NCI-H128 (cell line): ENCODE data around the gene PHACTR3.

Experiments
- DNase-seq: peaks from one replicate; lab custom pipeline; 2025; ENCODE audit not compliant: unreplicated experiment; lab: John Stamatoyannopoulos, UW

The PHACTR3 gene

DNA sequence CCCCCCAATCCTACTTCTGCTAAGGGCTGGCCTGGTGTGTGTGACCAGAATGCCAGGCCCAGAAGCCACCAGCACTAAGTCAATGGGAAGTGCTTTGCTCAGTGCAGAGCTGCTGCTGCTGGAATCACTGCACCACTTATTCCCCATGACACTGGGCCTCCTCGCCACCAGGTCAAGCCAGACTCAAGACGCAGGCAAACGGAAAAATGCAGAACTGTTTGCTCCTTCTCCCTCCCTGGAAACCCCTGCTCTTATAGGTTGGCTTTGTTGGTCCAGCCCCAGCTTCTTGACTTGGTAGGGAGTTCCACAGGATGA, 121.9 kb downstream of the PHACTR3 start:
- DNase-seq, result no peak

DNA sequence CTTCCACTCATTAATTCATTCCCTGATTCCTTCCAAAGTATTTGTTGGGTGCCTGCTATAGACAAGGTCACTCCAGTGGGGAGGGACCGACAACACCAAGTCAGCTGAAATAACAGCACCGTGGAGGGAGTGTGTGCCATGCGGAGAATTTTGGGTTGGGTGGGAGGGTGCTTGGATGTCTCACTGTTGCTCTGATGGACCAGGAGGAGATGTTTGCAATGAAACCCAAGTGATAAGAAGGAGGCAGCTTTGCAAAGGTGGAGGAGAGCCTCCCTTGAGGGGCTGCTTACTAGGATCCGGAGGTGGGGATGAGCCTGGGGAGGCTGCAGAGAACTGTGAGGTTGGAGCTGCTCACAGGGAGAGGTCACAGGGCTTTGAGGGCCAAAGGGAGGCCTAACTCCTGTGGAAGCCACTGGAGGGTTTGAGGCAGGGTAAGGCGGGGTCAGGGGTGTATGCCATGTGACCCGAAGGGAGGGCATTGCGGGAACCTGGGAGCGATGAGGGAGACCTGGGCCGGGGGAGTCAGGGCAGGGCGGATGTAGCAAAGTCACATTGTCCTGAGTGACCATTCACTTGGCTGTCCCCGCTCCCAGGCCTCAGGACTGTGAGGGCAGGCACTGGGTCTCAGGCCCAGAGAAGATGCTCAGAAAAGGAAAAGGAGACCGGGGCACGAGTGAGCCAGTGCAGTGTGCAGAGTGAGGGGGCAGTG, 124.5 kb downstream of the PHACTR3 start:
- no peak for DNase-seq

DNA sequence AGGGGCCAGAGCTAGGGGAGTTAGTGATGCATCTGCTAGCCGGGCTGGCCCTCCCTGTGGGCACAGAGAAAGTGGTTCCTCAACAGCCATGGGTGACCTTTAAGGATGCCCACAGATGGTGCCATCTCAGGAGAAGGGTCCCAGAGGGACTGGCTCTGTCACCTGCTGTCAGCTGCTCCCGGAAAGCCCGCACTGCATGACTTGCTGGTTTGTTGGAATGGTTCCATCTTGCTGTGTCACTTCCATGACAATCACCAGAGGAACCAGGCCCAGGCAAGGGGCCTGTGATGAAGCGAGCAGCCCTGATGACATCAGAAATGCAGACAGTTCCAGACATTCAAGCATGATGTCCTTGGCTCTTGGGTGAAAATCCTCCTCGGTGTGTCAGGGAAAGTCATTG, 125.2 kb downstream of the PHACTR3 start:
- DNase-seq, result no peak

DNA sequence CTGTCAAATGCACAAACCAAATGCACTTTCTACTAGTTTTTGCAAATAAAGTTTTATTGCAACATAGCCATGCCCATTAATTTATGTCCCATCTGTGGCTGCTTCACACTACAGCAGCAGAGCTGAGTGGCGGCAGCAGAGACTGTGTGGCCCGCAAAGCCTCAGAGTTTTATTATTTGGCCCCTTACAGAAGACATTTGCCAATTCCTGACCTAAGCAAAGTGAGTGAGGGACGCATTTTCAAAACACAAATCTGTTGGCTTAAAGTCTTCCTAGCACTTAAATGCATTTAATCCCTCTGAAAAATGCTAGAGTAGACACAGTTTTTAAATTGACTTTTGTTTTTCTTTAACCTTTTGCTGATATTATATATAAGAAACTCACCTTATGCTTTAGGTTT, 126.4 kb downstream of the PHACTR3 start:
- no peak for DNase-seq

DNA sequence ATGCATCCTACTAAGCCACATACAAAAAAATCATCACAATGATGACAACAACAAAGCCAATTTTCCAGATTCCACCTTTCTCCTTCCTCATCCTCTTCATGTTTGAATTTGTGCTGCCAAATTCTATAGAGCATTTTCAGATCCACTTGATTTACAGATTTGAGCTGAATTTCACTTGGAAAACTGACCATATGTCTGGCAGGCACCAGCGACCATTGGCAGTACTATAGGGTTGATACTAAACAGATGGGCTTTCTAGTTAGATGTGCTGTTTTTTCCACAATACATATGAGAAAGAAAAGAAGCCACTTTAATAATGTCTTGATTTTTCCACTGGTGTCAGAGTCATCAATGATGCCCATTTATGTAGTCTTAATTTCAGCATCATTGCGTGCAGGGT, 127.0 kb downstream of the PHACTR3 start:
- DNase-seq, result no peak

DNA sequence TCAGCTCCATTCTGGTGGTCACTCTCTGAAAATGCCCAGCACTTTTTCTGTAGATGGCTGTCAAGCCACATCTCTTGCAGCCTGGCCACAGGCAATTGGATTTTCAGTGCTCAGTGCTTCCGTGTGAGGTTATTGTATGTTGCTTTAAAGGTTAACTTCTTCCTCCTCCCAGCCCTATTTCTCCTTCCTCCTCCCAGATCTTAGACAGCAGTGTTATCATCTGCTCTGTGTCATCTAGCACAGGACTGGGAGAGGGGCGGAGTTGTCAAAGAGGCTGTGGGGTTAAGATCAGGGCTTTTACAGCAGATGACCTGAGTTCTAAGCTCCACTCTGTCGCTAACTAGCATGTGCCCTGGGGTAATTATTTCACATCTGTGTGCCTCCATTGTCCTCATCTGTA, 129.0 kb downstream of the PHACTR3 start:
- DNase-seq, result no peak

DNA sequence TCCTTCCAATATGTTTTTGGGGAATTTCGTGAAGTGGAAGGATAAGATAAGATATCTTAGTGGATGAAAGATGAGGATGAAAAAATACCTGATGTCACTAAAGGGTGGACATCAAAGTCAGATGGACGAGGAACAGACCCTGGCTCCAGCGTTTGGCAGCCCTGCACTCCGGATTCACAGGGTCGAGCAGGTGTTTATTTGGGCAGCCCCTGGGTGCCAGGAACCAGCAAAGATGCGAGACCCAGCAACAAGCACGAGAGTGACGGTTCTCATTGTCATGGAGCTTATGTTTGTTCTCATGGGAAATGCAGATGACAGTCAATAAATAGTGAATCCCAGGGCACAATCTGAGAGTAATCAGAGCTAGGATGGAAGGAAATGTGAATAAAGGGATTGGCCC, 131.1 kb downstream of the PHACTR3 start:
- no peak for DNase-seq

DNA sequence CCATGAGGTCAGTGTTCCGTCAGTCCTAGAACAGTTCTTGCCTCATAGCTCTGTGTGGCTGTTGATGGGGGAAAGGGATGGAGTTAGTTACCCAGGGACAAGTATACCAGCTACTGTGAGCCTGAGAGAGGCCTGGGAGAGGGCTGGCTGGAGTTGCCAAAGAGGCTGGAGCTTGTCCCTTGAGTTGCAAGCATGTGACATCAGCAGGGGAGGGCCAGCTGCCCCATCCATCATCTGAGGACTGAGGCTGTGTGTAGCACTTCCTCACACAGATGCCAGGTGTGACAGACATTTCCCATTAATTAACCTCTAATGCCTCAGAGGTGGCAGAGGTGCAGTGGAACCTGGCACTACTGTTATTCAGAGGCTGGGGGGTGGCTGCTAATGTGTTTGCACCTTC, 131.6 kb downstream of the PHACTR3 start:
- DNase-seq, result no peak

DNA sequence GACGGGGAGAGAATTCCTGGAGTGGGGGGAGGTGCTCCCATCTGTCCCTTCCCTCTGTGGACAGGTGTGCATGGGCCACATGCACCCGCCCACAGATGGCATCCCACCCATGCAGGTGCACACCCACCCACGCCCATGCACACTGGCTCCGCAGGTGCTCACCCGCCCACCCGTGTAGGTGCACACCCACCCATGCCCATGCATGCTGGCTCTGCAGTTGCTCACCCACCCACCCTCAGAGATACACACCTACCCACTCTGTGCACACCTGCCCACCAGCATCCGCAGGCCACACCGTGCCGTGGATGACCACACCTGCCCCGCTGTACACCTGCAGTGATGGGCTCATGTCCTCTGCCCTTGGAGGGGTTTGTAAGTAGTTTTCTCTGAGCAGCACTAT, 132.0 kb downstream of the PHACTR3 start:
- no peak for DNase-seq

DNA sequence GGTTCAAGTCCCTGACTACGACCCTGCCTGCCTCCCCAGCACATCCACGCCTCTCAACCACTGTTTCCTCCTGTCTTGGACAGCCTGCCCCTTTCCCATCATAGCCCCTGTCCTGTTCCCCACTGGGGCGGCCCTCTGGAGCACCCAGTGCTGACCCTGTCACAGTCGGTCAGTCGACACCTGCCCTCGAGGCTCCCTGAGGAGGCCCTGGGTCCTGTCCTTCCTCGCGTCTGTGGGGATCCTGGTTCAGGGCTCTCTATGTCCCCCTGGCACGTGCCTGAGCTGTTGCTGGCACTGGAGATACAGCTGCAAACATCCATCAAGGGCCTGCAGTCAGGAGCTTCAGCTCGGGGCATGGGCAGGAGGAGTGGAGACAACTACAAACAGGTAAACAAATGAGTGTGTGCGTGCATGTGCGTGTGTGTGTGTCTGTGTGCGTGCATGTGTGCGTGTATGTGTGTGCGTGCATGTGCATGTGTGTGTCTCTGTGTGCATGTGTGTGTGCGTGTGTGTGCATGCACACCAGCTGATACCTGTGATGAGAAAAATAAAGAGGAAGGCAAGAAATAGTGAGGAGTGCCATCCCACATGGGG, 132.8 kb downstream of the PHACTR3 start:
- no peak for DNase-seq

DNA sequence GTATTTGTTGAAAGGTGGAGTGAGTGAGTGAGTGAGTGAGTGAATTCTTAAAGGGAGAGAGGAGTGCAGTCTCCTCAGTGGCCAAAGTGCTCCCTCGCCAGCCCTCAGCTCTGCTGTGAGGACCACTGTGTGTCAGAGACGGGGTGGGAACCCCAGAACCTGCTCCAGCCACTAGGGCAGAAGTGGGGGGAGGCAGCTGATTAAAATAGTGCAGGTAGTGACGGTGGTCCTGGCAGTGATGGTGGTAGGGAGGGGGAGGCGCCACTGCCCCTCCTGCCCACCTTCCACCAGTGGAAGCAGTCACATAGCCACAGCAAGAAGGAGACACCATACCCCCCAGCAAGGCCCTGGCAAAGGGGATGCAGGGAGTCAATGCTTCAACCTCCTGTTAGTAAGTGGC, 133.5 kb downstream of the PHACTR3 start:
- DNase-seq, result no peak

DNA sequence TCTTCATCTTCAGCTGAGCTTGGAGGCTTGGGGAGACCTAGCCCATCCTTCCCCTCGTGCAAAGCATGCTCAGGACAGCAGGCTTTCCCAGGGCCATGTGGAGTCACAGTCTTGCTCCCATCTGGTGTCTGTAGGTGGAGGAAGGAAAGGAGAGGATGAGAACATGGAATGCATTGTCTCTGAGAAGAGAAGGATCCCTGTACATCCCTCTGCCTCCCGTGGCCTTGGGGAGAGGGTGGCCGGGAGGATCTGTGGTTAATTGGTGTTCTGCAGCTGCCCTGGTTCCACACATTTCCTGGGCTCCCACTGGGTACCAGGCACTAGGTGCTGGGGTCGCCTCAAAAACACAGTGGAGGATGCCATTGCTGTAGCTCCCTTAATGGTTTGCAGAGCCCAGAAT, 134.5 kb downstream of the PHACTR3 start:
- DNase-seq, result no peak

DNA sequence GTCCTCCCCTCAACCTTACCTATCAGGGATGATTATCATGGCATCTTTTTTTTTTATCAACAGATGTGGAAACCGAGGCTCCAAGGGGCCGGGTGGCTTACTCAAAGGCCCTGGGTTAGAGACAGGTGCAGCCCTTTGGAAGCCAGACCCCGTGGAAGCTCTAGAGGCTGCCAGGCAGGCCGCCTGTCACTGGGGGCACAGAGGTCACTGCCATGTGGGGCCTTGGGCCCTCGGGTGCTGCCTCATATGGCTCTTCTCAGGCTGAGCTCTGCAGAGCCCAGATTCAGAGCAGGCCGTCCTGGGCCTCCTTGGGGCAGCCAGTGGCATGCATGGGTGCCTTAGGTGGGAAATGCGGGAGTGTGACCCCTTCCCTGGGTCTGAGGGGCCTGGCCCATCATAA, 136.3 kb downstream of the PHACTR3 start:
- DNase-seq, result no peak

DNA sequence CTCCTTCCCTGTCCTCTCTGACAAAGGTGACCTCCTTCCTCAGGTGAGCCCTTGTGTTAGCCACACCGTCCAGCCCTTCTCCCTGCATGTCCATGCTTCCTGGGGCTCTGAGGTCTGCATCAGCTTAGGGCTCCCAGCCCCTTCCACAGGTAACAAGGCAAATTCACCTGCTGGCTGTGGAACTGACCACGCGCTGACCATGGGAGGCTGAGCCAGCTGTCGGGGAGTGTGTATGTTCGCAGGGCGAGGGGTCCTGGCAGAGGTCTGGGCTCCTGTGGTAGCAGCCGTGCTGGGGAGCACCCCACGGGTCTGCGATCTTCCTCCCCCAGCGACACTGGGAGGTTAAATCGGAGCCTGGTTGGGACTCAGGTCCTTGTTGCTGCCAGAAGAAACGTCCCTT, 136.7 kb downstream of the PHACTR3 start:
- no peak for DNase-seq

DNA sequence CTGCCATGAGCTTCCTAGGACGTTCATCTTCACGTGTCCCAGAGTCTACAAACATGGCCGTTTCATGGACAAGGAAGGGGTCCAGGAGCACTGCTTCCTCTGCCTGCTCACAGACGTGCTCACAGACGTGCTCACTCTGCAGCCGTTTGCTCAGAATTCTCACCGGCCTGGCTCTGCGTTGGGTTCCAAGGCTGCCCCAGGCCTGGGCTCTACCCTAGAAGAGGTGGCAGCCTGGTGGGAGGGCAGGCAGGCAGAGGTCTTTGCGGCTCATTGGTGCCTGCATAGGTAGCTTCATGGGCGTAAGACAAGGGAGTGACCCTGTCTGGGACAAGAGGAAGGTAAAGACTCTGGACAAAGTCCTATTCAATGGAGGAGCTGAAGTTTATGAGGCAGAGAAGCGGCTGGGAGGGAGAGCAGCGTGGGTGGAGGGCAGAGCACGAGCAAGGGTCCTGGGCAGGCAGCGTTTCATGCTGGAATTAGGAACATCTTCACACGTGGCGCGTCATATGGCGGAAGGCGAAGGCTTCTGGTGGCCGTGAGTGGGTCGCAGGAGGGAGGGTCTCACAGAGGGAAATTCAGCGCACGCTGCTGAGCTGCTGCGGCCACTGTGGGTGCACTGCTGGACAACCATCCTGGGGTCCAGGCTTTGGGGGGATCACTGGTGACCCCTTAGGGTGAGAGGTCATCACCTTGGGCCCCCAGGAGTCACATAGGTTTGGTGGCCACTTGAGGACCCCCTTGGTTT, 138.2 kb downstream of the PHACTR3 start:
- no peak for DNase-seq

DNA sequence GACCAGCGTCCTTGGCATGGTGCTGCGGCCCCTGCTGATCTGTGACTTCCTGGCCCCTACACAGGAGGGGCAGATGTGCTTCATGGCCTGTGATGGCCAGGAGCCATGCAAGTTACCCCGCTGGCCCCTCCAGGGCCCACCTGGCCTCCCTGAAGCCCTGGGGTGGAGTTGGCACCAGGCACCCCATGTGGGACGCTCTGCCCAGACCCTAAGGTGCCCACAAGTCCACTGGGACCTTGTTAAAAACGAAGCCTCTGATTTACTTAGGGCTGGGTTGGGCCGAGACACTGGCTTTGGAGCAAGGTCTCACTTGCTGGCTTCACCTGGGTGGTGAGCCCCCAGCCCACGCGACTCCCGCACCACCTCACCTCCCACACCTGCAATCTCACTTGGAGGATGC, 139.0 kb downstream of the PHACTR3 start:
- no peak for DNase-seq

DNA sequence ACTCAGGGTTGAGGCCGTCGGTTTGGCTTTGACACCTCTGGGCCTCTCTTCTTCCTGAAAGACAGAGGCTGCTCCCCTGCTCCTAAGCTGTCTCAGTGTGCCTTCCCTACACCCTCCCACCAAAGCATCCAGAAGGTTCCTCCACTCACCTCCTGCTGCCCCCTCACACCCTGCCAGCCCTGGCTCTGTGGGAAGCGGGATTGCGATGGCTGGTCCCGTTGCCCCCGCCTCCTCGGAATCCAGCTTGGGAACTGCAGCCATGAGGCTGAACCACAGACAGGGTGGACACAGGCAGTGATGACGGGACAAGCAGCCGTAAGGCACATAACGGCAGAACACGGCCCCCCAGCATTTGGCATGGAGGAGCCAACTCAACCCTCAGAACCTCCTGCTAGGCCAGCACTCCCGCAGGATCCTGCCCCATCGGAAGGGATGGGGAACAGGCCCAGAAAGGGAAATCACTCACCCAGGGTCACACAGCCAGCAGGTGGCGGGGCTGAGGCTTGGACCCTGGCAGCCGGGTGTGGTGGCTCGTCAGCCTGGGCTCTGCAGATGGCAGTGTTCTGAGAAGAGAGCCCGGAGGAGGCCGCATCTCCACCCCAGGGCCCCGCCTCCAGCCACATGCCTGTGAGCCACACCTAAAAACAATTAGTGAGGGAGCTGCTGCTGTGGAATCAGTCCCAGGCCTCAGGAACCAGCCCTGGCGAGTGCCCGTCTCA, 139.6 kb downstream of the PHACTR3 start:
- no peak for DNase-seq

DNA sequence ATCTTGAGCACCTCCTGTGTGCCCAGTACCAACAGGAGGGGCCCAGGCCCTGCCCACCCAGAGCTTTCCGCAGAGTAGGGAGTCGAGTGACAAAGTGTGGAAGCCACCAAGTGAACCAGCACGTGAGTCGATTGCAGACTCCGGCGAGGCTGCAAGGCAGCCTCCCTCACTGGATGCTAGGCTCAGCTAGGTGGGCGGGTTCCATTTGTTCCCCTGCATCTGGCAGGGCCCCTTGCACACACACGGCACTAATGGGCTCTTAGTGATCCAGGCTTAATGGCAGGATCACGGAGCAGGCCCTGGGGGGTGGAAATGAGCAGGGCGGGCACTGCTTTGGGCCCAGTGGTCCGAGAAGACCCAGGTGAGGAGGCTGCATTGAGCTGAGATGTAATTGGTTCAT, 140.4 kb downstream of the PHACTR3 start:
- no peak for DNase-seq

DNA sequence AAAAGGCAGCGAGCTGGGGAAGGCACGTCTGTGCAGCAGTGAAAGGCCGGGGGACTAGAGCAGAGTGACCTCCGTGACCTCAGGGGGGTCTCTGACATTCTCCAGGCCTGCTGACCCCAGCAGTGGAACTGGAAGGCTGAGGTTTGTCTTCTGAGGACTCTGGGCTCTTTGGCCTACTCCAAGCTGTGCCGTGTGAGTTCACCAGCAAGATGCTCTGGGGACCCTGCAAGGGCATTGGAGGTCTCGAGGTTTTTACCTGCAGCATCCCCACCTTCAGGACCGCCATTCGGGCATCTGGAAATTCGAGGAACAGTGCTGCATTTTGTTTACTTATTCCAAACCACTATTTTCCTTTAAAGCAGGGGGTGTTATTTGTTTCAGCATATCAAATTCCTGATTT, 140.9 kb downstream of the PHACTR3 start:
- DNase-seq, result no peak

DNA sequence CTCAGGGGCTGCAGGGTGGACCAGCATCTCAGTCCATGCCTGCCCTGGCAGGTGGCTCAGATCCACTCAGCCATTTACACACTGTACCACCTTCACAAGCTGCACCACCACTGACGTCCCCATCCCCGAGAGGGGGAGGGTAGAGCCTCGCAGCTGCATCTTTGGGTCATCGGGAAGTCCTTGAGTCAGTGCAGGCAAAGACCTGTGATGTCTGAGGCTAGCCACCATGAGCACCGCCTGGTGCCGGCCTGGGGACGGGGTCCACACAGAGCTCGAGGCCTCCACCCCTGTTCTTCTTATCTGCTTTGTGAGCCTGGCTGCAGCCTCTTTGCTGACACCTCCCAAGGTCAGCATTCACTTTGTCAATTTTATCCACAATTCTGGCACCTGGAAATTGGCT, 141.4 kb downstream of the PHACTR3 start:
- DNase-seq, result no peak

DNA sequence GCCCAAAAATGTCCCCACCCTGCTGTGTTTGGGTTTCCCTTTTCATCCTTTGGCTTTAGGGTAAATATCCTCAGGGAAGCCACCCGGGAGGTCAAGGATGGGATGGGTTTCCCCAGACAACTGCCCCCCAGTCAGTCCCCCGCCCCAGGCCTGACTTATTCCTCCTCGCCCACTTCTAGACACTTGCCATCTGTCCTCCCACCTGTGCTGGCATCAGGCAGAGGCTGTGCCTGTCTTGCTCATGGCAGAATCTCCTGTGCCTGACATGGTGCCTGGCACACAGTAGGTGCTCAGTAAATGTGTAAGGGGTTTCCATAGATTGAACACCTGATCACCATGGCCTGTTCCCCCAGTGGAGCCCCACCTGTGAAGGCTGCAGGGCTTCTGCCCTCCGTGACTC, 141.8 kb downstream of the PHACTR3 start:
- no peak for DNase-seq
